MM.1S (cell line): ENCODE data around the gene CNTNAP2.

ENCODE experiments used
- CTCF ChIP-seq: fragments of 300-600 bp; sonication (generic); IDR thresholded peaks from 2 replicates; pipeline ENCODE4 v1.5.1; 2016; ENCODE audit warnings: antibody characterized with exemption, low read length, mixed read lengths
- EZH2phosphoT487 ChIP-seq: fragments of 300-600 bp; sonication (generic); IDR thresholded peaks from 2 replicates; pipeline ENCODE4 v1.6.1; 2018; ENCODE audit warnings: antibody characterized with exemption, low read length

DNA sequence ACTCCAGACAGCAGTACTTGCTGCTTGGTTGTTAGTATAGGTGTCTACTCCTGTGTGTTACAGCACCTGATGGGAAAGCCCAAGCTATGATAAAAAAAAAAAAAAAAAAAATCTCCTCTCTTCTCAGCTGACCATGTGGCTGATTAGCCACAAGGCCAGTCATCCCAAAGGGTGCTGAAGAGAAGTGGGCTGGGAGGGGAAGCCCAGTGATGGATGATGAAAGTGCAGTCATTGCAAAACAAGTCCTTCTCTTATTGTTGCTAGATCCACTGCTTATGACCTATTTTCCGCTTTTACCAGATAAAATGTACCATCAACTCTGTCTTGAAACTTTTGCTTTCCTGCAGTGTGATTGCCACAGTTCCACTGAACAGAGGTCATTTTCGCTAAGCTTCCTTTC, 1381.5 kb downstream of the CNTNAP2 start:
- TF ChIP-seq CTCF (no peak), EZH2phosphoT487 (no peak)
